OCI-LY3 (cell line): Measurements from ENCODE around the gene CSTPP1.

ENCODE experiments used
- EZH2phosphoT487 ChIP-seq: fragments of 200-600 bp; shearing (Covaris generic); IDR thresholded peaks from 2 replicates; pipeline ENCODE4 v1.6.1; 2018; ENCODE audit warnings: antibody characterized with exemption, mixed run types, low read depth
- TF ChIP-seq, protein P1 (sequence below): fragments of 200-600, 300-600 bp; sonication (generic); IDR thresholded peaks from 2 replicates; pipeline ENCODE4 v1.5.1; 2014; ENCODE audit warnings: antibody characterized with exemption, low read length, low read depth

DNA sequence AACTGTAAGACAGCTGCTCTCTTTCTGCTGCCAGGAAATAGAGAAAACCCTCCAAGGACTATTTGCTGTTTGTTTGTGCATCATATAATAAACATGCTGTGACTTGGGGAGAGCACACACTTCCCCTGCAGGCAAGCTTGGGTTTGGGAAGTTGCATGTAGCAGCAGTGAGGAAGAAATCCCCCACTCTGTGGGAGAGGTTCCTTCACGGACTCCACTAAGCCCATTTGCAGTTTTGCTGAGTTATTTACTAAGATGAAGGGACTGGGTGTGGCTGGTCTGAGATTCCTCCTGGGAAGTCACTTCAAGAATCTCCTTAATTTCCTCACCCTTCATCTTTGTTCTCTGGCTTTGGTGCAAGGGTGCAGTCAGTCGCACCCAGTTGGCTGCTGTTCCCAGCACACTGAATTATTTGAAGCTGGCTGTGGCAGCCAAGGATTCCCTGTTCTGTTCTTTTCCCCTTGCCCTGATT, 135.3 kb downstream of the CSTPP1 start:
- TF ChIP-seq, protein P1, sequence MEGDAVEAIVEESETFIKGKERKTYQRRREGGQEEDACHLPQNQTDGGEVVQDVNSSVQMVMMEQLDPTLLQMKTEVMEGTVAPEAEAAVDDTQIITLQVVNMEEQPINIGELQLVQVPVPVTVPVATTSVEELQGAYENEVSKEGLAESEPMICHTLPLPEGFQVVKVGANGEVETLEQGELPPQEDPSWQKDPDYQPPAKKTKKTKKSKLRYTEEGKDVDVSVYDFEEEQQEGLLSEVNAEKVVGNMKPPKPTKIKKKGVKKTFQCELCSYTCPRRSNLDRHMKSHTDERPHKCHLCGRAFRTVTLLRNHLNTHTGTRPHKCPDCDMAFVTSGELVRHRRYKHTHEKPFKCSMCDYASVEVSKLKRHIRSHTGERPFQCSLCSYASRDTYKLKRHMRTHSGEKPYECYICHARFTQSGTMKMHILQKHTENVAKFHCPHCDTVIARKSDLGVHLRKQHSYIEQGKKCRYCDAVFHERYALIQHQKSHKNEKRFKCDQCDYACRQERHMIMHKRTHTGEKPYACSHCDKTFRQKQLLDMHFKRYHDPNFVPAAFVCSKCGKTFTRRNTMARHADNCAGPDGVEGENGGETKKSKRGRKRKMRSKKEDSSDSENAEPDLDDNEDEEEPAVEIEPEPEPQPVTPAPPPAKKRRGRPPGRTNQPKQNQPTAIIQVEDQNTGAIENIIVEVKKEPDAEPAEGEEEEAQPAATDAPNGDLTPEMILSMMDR = no peak
- TF ChIP-seq EZH2phosphoT487 = no peak
